HG03280 (cell line): ENCODE data around the gene MAGEA9B.
"Not testable (repeated sequence)": the region's sequence is repeated elsewhere in the genome, so short reads cannot be mapped to it uniquely, and the experiment has no call there.

ENCODE experiments used
- ATAC-seq: cut with Tn5 transposase; IDR thresholded peaks from one replicate; pipeline ENCODE4 v1.9.1; 2021; ENCODE audit warnings: mild to moderate bottlenecking, moderate library complexity; ENCODE audit not compliant: unreplicated experiment

MAGEA9B gene, protein sequence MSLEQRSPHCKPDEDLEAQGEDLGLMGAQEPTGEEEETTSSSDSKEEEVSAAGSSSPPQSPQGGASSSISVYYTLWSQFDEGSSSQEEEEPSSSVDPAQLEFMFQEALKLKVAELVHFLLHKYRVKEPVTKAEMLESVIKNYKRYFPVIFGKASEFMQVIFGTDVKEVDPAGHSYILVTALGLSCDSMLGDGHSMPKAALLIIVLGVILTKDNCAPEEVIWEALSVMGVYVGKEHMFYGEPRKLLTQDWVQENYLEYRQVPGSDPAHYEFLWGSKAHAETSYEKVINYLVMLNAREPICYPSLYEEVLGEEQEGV

GRCh38 chrX:149587359-149587758 lies at the start of gene MAGEA9B:
TSS of gene MAGEA9B (minus strand) at chrX:149587459. CDS start at chrX:149583179, 4,280 bp downstream.
- not testable (repeated sequence) for ATAC-seq

DNA sequence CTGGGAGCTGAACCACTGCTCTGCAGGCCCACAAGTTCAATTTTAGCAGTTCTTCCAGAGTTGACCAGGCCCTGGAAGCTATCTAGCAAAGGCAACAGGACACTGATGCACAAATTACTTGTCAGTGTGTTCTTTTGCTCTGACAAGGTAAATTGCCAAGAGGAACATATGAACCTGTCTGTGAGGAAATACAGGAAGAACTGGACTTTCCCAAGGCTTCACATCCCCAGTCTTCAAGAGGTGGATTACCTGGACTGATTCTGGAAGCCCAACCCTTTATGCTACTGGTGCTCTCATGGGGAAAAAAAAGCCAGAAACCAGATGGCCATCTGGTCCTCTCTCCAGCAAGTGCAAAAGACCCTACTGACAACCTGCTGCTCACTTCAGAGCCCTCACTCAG lies 46.3 kb upstream of the MAGEA9B start:
- no peak for ATAC-seq

- peak; percentile 89 for ATAC-seq
These were observed 44.2 kb upstream of the MAGEA9B start, which contains the start of gene TMEM185A for GRCh38 chrX:149631234-149632165. TSS of gene TMEM185A (minus strand) at chrX:149631792. CDS start at chrX:149631580, 212 bp downstream.

DNA sequence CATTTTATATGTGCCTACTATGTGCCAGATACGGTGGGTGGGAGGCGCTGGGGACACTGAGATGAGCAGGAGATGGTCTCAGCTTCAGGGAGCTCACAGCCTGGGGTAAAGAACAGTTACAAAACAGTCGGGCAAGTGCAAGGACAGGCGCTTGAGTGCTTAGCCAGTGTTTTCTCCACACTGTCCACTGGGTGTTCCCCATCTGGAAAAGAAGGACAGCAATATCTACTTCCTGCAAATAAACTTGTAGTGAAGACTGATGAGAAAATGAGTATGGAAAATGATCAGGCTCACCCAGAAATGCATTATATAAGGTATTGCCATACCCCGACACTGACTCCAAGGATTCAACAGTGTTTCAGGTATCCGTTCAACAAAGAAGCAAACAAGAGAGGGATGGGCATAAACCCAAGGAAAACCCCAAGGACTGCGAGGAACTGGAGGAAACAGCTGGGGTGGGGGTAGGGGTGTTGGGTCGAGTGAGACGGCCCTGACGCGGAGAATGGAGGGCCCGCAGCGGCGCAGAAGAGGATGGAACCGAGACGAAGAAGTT lies 43.5 kb upstream of the MAGEA9B start:
- no peak for ATAC-seq

GRCh38 chrX:149629730-149630387 lies 42.6 kb upstream of the MAGEA9B start:
- no peak for ATAC-seq

GRCh38 chrX:149628768-149629167 lies 41.5 kb upstream of the MAGEA9B start:
- ATAC-seq: no peak

DNA sequence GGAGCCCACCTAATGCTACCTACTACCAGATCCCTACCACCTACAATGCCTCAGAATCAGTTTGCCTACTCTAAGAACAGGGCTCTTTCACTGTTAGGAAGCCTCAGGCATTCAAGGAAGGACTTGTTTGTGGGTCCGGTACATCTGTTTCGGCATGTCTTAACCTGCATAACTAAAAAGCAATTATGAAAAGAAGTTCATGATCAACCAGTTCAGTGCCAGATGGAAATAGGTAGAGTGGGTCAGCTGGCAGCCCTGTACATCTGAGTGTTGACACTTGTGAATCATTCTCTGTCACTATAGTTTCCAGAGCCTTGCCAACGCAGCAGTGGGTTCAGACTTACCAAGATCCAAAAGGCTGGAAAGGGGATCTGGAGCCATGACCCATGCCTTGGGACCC lies 41.0 kb upstream of the MAGEA9B start:
- ATAC-seq: no peak

DNA sequence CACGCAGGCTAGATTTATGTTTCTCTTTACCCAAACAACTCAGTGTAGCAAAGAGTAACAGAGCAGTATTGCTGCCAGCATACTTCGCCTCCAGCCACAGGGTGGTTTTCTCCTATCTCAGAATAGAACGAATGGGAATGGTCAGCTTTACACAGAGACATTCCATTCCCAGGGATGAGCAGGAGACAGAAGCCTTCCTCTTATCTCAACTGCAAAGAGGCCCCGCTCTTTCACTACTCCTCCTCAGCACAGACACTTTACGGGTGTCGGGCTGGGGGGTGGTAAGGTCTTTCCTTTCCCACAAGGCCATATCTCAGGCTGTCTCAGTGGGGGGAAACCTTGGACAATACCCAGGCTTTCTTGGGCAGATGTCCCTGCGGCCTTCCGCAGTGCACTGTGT lies 39.6 kb upstream of the MAGEA9B start:
- ATAC-seq: not testable (repeated sequence)

GRCh38 chrX:149619662-149620061 lies 32.4 kb upstream of the MAGEA9B start:
- ATAC-seq: not testable (repeated sequence)

- ATAC-seq: no peak
These were observed 31.6 kb upstream of the MAGEA9B start for GRCh38 chrX:149618871-149619270.

DNA sequence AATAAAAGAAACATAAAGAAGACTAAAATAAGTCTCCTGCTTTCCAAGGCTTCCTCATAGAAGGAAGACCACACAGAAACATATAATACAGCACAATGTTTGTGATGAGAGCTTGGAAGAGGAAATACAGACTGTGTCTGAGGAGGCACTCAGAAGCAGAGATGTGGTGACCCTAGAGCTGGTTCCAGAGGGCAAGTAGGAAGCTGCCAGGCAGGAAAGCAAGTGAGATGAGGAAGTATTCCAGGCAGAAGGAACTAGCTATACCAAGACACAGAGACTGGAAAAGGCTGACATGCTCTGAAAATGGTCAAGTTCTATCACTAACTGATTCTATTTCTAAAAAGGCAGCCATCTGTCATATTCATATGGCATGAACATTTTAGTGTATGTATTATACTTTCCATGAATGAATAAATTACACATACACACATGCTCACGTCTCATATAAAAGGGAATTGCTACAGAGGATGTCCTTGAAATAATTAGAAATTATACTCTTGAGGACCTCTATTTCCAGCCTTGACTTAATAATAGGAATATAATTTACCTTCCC lies 24.4 kb upstream of the MAGEA9B start:
- ATAC-seq: no peak

DNA sequence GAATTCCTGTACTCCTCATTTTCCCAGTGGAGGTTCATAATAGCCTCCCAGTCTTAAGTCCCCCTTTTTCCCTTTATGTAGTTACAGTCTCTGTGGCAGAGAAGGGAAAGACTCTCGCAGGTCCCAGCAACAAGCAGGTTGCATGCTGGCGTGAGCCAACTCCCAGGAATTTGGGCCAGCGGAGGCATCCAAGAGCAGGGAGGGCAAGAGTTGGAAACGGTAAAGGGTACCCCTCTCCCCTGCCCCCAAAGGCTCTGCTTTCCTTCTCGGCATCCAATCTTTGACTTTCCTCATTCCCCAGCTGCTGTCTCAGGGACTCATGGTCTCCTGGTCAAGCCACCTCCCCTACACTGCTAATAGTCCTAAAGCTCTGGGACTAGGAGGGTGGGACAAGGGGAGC lies 23.3 kb upstream of the MAGEA9B start:
- ATAC-seq: no peak

DNA sequence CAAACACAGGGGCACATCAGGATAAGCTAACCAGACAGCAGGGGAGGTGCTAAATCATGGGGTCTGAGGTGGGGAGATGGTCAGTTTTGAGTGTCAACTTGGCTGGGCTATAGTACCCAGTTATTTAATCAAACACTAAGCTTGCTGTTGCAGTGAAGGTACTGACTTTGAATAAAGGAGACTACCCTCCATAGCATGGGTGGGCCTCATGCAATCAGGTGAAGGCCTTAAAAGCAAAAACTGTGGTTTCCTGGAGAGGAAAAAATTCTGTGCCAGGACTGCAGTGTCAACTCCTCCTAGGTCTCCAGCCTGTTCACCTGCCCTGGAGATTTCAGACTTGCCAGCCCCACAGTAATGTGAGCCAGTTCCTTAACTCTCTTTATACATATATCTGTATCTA lies 20.4 kb upstream of the MAGEA9B start:
- no peak for ATAC-seq

- ATAC-seq: not testable (repeated sequence)
These were observed 18.1 kb upstream of the MAGEA9B start for GRCh38 chrX:149605248-149605885.

GRCh38 chrX:149598603-149599002 lies 11.3 kb upstream of the MAGEA9B start:
- not testable (repeated sequence) for ATAC-seq

- ATAC-seq: not testable (repeated sequence)
These were observed 8.7 kb upstream of the MAGEA9B start for GRCh38 chrX:149595943-149596342.

GRCh38 chrX:149595214-149595613 lies 8.0 kb upstream of the MAGEA9B start, which contains the start of gene HSFX2:
TSS of gene HSFX2 (minus strand) at chrX:149595314. CDS start at chrX:149594700, 614 bp downstream.
- not testable (repeated sequence) for ATAC-seq

DNA sequence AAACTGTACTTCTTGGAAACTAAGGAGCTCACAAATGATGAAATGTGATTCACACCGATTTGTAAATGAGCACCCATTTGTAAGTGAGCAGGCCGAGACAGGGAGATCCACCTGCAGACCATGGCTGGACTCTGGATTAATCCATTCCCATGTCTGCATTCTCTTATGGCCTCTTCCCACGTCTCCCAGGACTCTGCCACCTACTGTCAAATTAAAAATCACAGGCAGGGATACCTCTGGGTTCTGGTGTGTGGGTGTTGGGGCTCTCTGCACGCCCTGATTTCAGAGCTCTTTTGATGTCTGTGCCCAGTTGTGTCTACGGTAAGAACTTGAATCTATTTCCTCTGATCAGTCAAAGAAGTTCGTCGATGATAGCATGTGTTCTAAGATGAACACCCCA lies 3.7 kb upstream of the MAGEA9B start:
- not testable (repeated sequence) for ATAC-seq

DNA sequence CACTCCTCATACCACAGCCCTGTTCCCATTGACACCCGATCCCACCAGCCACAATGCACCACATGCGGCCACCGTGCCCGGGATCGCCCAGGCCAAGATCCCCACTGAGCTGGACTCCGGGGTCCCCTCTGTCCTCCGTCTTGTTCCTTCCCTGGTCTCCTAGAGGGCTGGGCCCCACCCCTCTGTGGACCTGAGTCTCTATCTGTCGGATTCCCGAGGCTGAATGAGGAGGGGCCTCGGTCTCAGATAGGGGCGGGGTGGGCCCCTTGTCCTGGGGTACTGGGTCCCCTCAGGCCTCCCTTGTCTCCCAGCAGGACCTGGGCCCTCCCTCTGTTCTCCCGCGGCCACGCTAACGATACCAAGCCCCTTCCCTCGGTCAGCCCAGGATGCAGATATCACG lies 1.6 kb downstream of the MAGEA9B start:
- ATAC-seq: not testable (repeated sequence)

DNA sequence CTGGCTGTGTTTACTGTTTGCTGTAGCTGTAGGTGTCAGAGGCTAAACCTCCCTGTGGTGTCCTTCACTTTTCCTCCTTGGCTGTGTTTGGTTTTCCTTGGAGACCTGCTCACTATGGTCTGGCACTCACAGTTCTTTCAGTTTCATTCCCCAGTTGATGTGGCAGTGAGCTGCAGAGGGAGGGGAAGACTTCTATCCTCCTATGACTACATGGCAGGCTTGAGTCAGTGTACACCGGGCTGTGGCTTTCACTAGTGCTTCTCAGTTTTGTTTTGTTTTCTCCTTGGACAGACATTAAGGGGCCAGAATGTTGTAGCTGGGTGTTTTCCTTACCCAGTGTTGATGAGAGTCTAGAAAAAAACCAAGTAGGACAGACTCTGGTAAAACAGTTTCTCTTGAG lies 13.8 kb downstream of the MAGEA9B start:
- peak; percentile 99 for ATAC-seq
